Measurements from ENCODE around the gene C16orf95.

Gene C16orf95

GRCh38 chr16:87276924-87277323, 40.3 kb downstream of the C16orf95 start:
- Mint-ChIP-seq H3K9me3 (no peaks in the 10 kb centered on the region), H3K4me1 (peaks cover 25% of the 10 kb centered on the region), H3K27ac (peak overlapping the region; percentile 61 to 90 (median 73)), H3K4me3 (no peak overlapping the region), H3K36me3 (ENCODE audit: low read depth) (peaks cover 3% of the 10 kb centered on the region), H3K27me3 (ENCODE audit: low read depth) (peaks cover 44% of the 10 kb centered on the region)
- no peak for TF ChIP-seq CTCF (IDR thresholded peaks at IDR 0.05; ENCODE audit: unreplicated experiment in 3 of 3)

GRCh38 chr16:87276091-87276701, 41.0 kb downstream of the C16orf95 start:
- H3K27me3 Mint-ChIP-seq (ENCODE audit: low read depth) = peaks cover 43% of the 10 kb centered on the region
- TF ChIP-seq CTCF (IDR thresholded peaks at IDR 0.05; ENCODE audit: unreplicated experiment in 3 of 3) = no peak
- H3K4me3 Mint-ChIP-seq = peak overlapping the region in 2 of 3 experiments; percentile 6 to 14
- peaks cover 30% of the 10 kb centered on the region for H3K4me1 Mint-ChIP-seq
- peak overlapping the region; percentile 61 to 90 (median 73) for H3K27ac Mint-ChIP-seq
- H3K36me3 Mint-ChIP-seq (ENCODE audit: low read depth) = peaks cover 3% of the 10 kb centered on the region
- no peaks in the 10 kb centered on the region for H3K9me3 Mint-ChIP-seq

- Mint-ChIP-seq H3K9me3 (no peaks in the 10 kb centered on the region), H3K4me3 (no peak overlapping the region), H3K36me3 (ENCODE audit: low read depth) (peaks cover 6% of the 10 kb centered on the region), H3K27ac (peak overlapping the region in 2 of 3 experiments; percentile 23 to 65), H3K27me3 (ENCODE audit: low read depth) (peaks cover 38% of the 10 kb centered on the region), H3K4me1 (peaks cover 30% of the 10 kb centered on the region)
- no peak for TF ChIP-seq CTCF (IDR thresholded peaks at IDR 0.05; ENCODE audit: unreplicated experiment in 3 of 3)
These were observed 42.4 kb downstream of the C16orf95 start for GRCh38 chr16:87274794-87275193.

GRCh38 chr16:87273471-87274030, 43.6 kb downstream of the C16orf95 start:
- Mint-ChIP-seq H3K4me3 (no peak overlapping the region), H3K36me3 (ENCODE audit: low read depth) (peaks cover 6% of the 10 kb centered on the region), H3K27me3 (ENCODE audit: low read depth) (peaks cover 33% of the 10 kb centered on the region), H3K4me1 (peaks cover 27% of the 10 kb centered on the region), H3K27ac (no peak overlapping the region), H3K9me3 (no peaks in the 10 kb centered on the region)
- TF ChIP-seq CTCF (IDR thresholded peaks at IDR 0.05; ENCODE audit: unreplicated experiment in 3 of 3) = no peak

GRCh38 chr16:87271256-87271655, 45.9 kb downstream of the C16orf95 start:
- TF ChIP-seq CTCF (IDR thresholded peaks at IDR 0.05; ENCODE audit: unreplicated experiment in 3 of 3) = no peak
- Mint-ChIP-seq H3K4me1 (peaks cover 12% of the 10 kb centered on the region), H3K27ac (no peak overlapping the region), H3K9me3 (no peaks in the 10 kb centered on the region), H3K4me3 (no peak overlapping the region), H3K36me3 (ENCODE audit: low read depth) (peaks cover 6% of the 10 kb centered on the region), H3K27me3 (ENCODE audit: low read depth) (peaks cover 37% of the 10 kb centered on the region)

GRCh38 chr16:87267566-87267965, 49.6 kb downstream of the C16orf95 start:
- no peaks in the 10 kb centered on the region for H3K9me3 Mint-ChIP-seq
- no peak for TF ChIP-seq CTCF (IDR thresholded peaks at IDR 0.05; ENCODE audit: unreplicated experiment in 3 of 3)
- no peak overlapping the region for H3K4me3 Mint-ChIP-seq
- peaks cover 33% of the 10 kb centered on the region for H3K27me3 Mint-ChIP-seq (ENCODE audit: low read depth)
- peaks cover 16% of the 10 kb centered on the region for H3K4me1 Mint-ChIP-seq
- no peak overlapping the region for H3K27ac Mint-ChIP-seq
- peaks cover 8% of the 10 kb centered on the region for H3K36me3 Mint-ChIP-seq (ENCODE audit: low read depth)

All from nephron (organoid).